Suppressor macrophage (primary cell): ENCODE data around the gene NHSL2.
A peak's percentile ranks its signal among the peaks of the same experiment; 100 is the strongest.

Experiments used
- DNase-seq, 4 experiments: peaks; one replicate each; pipeline ENCODE4 v3.0.0-alpha.2; 2020 to 2022

The NHSL2 gene

DNA sequence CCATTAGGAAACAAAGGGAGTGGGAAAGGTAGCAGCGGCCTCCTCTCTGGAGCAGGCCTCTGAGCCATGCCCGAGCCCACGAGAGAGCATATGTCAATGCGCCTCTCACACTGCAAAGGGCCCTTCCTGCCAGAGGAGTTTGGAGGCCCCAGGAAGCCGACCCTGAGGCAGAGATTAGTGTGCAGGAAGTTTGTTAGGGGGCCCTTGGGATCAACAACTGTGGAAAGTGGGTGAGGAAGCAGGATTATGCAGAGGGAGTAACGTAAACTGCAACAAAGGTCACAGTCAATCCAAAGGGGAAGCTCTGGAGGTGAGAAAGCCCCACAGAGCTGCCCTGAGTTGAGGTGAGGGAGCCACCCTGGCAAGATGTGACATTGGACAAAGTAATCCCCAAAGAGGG, 203.7 kb downstream of the NHSL2 start:
- DNase-seq: no peak

DNA sequence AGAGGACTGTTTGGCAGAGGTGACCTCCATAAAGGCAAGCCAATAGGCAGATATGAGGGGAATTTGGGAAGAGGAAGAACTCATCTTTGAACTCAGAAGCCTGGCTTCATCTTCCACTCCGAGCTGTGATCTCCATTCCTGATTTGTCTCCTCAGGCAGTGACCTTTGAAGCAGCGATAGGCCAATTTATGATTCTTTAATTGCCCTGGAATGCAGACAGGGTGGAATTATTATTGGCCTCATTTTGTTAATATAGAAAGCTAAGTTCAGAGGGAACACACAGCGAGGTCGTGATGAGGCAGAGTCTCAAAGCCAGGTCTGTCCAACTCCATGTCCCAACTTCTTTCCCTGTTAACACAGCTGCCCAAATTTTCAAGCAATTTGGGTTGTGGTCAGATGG, 204.2 kb downstream of the NHSL2 start:
- no peak for DNase-seq

DNA sequence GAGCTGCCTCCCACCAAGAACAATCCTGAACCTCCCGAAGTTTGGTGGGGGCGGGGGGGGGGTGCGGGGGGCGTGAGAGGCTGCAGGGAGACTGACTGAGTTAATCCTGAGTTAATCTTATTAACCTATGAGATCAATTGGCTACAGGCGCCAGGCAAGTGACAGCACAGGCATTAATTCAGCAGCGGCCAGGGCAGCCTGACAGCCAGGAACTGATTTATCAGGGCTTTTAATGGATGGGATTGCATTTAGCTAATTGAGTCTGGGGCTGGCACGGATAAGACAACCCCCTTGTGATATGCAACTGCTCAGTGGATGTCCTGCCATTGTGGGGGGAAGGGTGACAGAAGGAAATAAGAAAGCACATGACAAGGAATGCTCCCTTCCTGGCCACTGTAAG, 204.7 kb downstream of the NHSL2 start:
- no peak for DNase-seq

DNA sequence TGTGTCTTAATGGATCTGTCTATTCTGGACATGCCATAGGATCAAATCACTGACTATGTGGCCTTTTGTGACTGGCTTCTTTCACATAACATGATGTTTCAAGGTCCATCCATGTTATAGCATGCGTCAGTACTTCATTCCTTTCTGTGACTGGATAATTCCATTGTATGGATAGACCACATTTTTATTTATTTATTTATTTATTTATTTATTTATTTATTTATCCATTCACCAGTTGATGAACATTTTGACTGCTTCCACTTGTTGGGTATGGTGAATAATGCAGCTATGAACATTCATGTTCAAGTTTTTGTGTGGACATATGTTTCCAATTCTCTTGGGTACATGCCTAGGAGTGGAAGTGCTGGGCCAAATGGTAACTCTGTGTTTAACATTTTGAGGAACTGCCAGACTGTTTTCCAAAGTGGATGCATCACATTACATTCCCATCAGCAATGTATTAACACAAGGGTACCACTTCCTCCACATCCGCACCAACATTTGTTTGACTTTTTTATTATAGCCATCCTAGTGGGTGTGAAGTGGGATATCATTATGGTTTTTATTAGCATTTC, 207.1 kb downstream of the NHSL2 start:
- DNase-seq: no peak

DNA sequence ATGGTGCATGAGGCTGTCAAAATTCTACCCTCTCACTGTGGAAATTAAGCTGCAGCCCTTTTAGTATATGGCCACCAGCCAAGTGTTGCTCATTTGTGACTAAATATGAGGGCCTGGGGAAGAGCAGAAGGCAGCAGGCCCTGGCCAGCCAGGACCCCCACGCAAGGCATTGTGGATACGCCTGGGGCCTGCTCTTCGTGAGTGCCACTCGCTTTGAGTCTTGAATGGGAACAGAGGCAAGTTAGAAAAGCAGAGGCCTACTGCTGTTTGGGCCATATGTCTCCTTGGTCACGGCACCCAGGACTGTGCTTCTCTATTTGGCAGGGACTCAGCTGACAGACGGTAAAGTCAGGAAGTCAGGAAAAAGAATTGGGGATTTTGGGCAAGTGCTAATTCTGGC, 210.2 kb downstream of the NHSL2 start:
- DNase-seq: peak; percentile 26 to 64 (median 54)

DNA sequence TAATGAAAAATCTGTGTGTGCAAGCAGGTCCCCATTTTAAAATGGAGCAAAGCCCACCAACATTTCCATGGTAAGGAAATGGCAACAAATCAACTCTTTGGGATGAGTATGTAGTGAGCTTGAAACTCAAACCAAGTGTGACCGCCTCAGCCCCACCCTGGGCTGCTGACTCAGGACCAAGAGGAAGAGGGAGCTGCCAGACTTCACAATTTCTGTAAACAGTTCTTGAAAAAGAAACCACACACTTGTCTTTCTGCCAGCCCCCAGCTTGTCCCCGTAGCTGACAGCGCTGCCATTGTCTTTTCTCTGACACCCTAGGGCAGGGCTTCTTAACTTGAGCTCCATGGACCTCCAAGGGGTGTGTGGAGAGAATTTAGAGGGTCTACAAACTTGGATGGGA, 210.7 kb downstream of the NHSL2 start:
- DNase-seq: peak; percentile 49 to 78 (median 68)

DNA sequence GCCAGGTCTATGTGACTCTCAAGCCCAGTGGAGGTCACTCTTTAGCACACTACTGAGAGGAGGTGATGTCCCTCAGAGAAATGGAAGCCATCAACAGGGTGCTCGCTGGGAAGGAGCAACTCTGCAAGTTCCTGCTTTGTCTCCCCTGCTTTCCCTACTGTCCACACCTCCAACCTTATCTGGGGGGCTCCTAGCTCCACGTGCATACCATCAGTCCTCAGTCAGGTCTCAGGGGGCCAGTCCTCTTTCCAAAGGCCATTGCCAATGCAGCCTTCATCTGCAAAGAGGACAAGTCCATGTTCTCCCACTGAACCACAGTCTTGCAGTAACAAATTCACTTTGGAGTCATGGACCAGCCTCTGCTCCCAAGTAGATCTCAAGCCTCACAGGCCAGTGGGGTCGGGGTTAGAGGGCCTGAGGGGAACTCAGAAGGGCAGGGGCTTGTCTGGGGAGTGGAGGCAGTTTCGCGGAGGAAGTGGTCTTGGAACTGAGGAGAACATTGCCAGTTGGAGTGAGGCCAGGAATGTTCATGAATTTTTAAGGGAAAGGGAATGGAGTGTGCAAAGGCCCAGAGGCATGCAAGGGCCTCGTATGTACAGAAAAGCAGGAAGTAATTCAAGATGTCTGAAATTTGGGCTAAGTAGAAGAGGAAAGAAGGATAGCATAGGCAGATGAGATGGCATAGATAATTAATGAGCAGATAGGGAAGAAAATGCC, 212.1 kb downstream of the NHSL2 start:
- no peak for DNase-seq

DNA sequence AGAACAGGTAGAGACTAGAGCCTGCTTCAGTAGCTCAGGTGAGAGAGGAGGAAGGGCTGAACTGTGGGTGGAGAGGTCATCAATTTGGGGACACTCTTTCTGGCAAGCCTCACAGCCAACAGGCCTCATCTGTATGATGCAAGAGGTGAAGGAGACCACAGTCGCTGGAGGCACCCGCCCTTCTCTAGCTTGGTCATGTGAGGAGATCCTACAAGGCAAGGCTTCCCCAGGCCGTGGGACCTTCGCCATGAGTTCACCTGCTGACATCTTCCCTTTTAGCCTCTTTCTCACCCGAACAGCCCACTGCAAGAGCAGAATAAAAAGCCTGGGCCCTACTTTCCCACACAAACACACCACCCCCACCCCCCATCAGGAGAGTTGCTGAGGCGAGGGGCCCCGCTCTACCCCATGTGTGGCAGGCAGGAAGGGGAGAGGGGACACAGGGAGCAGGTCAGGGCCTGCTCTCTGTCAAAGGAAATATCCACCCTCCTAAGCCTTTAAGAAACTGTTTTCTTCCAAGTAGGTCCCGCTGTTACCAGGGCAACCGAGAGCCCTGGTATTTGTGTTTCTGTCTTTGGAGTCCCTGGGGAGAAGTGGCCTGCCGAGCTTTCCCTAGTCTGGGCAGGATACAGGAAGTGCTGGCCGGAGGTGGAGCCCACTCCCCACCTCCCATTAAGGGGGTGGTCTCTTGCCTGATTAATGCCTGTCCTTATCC, 213.0 kb downstream of the NHSL2 start:
- peak; percentile 29 to 66 (median 62) for DNase-seq

DNA sequence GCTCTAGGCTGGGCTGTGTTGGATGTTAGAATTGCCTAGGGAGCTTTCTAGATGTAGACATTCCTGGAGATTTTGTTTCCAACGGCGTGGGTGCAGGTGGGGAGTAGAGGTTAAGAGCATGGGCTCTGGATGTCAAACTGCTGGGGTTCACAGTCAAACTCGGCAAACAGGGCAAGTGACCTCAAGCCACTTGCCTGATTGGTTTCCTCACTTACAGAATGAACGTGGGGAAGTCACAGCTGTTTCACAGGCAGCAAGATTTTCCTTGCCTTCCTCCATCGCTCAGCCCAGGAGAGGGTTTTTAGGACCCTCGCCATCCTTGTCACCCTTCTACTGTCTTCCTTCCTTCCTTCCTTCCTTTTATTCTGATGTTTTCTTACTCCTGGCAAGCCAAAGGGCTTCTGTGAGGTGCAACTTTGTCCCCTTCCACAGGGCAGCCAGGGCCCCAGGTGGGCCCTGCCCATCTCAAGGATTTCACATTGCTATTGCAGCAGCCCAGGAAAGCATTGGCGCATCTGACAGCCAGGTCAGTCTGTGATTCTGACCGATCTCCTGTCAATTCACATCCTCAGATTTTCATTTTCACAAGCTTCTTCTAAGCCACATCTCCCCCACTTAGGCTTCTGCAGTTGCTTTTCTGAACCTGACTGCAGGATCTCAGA, 214.0 kb downstream of the NHSL2 start:
- DNase-seq: no peak

DNA sequence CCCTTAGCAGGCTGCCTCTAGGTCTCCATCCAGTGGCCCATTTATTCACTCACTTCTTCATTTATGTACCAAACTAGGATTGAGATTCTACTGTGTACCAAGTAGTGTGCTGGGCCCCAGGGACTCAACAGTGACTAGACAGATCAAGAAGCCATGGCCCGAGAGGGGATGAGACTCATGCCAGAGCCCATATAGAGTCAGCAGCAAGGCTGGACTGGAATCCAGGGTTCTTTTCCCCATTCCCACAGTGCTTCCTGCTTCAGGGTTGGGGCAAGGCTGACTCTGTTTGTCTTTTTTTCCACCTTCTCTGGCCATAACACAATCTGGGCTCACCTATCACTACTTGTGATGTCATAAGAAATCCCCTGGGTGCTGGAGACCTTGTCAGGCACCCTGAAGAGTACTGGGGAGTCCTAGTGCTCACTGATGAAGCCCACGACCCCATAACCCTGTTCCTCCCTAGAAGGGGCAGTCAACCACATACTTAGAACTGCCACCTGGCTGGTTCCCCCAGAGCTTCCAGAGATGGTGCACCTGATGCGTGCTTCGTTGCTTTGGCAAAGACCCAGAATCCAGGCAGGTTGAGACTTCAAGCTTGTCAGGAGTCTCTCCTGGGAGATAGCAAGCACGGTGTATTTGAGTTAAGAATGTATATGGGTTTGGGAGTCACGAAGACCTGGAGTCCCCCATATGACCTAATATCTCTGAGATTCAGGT, 214.8 kb downstream of the NHSL2 start:
- no peak for DNase-seq

DNA sequence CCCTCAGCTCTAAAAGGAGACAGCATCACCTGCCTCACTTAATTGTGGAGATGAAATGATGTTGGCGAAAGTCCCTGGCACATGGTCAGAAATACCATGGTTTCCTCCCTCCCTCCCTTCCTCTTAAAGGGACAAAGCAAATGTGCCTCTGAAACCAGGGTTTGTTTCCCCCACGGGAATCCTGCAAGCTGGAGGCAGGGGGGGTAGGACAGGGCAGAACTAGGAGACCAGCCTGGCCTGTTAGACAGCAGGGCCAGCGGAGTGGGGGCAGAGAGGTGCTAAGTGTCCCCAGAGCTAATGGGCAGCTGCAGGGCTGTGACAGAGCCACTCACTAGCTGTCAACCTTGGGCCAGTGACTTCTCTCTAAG, 215.4 kb downstream of the NHSL2 start:
- no peak for DNase-seq

DNA sequence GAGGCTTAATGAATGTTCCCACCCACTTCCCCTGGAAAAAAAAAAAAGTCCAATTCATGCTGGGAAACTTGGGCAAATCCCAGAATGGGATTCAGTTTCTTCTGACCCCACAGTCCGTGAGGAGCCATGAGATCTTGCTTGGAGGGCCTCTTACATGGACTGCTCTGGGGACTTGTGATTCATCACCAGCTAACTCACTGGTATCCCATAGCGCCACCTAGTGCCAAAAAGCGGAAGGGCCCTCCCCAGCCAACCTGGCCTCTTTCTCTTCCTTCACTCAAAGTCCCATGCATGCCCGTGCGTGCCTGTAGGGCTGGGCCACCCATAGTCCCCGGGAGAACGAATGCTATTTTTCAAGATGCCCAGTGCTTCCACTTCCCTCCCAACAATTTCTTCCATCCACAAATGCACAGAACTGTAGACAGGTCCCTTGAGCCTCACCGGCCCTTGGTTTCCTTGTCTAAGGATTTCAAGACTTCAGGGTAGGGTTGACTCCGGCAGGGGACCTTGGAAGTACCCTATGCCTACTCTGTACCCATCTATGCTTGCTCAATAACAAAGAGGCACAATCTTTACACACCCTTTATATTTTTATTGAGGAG, 216.0 kb downstream of the NHSL2 start:
- peak; percentile 78 to 89 (median 84) for DNase-seq

DNA sequence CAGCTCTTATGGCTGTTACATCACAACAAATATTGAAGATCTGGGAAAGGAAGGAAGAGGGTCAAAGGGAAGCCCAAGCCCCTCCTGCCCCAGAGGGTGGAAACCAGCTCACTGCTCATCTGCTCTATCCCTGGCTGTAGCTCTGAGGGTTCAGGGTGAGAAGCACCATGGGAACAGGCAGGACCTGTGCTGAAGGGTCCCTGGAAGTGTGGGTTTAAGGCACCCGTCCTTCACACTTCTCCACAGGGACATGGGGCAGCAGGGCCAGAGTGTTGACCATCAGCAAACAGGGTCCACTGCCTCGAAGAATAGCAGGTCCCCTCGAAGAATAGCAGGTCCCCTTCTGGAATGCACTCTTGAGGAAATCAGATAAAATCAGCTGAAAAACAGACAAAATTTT, 216.7 kb downstream of the NHSL2 start:
- DNase-seq: peak in 3 of 4 experiments; percentile 26 to 32 (median 31)

DNA sequence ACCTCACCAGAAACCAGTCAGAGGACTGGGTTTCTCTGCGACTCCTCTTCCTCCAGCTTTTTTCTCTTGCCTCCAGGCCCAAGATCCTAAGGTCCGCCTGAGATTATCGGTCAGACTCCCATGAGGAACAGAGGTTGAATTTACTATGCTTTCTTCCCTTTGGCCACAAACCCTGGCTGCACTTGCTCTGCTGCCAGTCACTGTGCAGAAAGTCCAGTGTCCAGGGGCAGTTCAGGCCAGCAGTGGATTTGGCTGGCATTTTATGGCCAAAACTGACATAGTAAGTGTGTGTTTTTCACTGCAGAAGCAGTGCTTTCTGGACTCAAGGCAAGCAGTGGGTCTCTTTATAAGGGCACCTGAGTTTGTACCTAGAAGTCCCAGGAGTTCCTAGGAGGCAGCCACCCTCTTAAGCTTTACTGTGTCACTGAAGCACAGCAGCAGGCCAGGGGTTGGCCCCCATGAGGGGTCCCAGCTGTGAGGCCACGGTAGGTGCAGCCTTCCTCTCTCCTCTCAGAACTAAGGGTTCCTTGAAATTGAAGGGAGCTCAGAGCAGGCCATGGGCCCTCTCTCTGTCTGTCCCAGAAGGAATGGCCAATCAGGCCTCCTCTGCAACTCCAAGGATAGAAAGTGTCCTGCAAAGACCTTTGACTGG, 217.7 kb downstream of the NHSL2 start:
- DNase-seq: no peak

DNA sequence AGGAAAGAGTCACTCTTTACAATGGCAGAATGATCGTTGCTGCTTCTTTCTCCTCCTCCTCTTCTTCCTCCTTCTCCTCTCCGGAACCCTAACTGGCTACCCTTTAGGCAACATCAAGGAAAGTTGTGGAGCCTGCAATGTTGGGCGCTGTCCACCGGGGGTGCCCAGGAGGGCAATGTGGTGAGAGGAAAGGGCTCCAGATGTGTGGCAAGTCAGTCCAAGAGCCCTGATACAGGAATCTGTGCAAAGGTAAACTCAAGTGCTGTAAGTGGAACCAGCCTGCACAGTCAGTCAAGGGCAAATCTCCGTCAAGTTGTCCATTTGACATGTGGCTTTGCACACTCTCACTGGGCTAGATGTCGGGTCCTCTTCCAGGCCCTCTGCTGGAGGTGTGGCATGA, 218.2 kb downstream of the NHSL2 start:
- DNase-seq: peak in 1 of 4 experiments; percentile 24

DNA sequence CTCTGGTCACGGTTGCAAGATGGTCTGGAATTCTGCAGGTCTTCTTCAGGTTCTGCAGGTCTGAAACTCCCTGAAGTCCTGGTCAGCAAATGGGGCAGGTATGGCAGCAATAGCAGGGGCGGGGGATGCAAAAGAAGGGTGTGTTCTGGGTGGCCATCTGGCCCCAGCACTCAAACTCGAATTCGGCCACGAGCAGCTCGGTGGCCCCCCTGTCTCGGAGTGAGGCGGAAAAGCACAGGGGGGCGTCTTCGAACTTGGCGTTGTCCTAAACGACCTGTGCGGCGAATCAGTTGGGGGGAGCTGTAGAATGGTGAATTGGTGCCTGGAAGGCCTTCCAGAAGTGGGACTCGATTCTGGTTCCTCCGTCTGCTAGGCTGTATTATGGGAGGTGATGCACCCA, 219.0 kb downstream of the NHSL2 start:
- no peak for DNase-seq

DNA sequence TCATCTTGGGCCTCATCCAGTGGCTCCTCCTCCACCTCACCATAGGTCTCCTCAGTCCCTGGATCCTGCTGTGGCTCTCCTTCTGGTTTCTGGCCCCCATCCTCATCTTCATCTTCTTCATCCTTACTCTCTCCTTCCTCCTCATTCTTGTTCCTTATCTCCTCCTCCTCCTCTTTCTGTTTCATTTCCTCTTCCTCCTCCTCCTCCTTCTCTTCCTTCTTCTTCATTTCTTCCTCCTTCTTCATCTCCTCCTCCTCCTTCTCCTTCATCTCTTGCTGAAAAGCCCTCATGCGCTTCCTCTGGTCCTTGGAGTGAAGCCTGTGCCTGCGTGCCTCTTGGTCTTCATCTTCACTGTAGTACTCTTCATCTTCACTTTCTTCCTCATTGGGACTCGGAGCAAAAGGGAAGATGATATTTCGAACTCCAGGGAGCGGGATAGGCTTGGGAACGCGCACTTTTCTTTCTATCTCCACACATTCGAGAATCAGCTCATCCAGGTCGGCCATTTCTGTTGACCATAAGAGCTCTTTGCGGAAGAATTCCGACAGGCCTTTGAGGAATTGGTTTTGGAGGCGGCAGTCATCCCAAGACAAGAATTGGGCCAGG, 219.6 kb downstream of the NHSL2 start:
- DNase-seq: no peak

DNA sequence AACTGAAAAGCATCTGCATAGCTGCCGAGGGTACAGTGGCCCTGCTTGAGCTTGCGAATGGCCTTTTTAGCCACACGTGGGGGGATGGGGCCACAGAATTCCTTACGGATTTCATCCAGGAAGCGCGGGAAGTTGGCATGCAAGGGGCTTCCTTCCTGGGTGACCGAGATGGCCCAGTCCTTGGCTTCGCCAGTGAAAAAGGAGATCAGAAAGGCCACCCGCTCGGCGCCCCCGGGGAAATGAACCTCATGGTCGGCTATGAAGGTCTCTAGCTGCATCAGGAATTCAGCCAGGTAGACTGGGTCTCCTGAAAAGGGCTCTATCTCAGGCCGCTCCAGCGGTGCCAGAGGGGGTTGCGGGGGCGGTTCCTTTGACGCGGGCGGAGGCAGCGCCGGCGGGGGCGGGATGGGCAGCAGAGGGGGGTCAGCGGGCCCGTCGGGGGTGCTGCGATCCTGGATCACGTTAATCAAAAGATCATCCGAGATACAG, 220.2 kb downstream of the NHSL2 start:
- no peak for DNase-seq

DNA sequence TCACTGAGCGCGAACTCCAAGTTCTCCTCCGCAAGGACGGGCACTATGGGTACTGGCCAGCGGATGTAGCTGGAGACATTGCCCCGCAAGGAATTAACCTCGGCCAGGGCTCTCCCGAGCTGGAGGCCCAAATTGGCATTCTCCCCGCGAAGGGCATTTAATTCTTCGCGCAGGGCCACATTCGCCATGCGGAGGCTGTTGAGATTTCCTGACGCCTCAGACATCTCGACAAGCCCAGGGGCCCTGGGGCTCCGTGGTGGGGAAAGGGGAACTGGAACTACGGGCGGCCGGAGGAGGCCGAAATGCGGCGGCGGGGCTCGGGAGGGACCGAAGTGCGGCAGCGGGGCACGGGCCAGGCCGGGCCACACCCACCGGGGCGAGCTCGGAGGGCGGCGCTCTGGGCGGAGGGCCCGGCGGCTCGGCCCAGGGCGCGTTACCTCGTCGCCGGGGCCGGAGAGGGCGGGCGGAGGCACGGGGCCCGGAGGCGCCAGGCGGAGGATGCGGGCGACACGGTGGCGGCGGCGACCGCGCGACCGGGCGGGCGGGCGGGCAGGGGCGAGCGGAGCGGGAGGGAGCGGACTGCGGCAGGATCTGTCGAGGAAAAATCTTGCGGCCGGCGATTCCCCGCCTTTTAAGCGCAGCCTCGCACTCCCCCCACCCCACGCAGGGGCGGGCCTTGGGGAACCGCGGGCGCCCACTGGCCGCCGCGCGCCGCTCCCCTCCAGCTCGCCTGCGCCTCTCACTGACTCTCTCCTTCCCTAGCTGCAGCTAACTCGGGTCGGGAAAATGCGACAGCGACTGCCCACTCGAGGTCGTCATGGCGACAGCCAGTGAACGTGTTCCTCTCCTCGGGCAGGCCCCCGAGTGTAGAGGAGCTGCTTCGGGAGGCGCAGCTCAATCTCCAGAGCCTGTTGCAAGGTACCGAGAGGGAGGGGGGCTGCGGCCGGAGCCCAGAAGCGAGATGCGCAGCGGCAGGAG, 221.0 kb downstream of the NHSL2 start, which contains the start of gene RTL5:
Gene RTL5, minus strand, starts transcription at position 599 of the 978 bp plus-strand sequence.
- peak; percentile 83 to 91 (median 90) for DNase-seq

DNA sequence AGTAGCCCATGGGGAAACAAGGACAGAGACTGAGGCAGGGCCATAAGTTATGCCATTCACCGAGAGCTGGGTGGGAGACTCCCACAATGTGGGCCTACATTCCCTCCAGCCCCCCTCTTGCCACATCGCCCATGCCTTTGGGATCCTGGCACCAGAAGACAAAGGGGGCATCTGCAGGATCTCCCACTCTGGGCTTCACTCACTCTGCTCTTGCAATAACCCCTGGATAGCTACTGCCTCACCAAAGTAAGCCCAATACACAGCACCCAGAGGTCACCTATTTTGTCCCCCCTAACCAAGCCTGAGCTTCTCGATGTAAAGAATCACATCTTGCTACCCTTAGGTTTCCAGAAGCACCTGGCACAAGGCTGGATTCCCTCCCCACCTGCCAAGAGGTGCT, 221.8 kb downstream of the NHSL2 start:
- DNase-seq: no peak
